Measurements from ENCODE around the gene TLR5.
"Not testable (repeated sequence)": the region's sequence is repeated elsewhere in the genome, so short reads cannot be mapped to it uniquely, and the experiment has no call there.

DNA sequence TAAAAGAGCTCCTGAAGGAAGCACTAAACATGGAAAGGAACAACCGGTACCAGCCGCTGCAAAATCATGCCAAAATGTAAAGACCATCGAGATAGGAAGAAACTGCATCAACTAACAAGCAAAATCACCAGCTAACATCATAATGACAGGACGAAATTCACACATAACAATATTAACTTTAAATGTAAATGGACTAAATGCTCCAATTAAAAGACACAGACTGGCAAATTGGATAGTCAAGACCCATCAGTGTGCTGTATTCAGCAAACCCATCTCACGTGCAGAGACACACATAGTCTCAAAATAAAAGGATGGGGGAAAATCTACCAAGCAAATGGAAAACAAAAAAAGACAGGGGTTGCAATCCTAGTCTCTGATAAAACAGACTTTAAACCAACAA lies 26.4 kb upstream of the TLR5 start:
- not testable (repeated sequence) for TF ChIP-seq POLR2A (IDR thresholded peaks at IDR 0.05)
- TF ChIP-seq, protein P1, sequence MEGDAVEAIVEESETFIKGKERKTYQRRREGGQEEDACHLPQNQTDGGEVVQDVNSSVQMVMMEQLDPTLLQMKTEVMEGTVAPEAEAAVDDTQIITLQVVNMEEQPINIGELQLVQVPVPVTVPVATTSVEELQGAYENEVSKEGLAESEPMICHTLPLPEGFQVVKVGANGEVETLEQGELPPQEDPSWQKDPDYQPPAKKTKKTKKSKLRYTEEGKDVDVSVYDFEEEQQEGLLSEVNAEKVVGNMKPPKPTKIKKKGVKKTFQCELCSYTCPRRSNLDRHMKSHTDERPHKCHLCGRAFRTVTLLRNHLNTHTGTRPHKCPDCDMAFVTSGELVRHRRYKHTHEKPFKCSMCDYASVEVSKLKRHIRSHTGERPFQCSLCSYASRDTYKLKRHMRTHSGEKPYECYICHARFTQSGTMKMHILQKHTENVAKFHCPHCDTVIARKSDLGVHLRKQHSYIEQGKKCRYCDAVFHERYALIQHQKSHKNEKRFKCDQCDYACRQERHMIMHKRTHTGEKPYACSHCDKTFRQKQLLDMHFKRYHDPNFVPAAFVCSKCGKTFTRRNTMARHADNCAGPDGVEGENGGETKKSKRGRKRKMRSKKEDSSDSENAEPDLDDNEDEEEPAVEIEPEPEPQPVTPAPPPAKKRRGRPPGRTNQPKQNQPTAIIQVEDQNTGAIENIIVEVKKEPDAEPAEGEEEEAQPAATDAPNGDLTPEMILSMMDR (IDR thresholded peaks at IDR 0.05): not testable (repeated sequence)

Measured in uterus (tissue), 2 donors.